ENCODE measurements around the gene CA4.

CA4 gene

DNA sequence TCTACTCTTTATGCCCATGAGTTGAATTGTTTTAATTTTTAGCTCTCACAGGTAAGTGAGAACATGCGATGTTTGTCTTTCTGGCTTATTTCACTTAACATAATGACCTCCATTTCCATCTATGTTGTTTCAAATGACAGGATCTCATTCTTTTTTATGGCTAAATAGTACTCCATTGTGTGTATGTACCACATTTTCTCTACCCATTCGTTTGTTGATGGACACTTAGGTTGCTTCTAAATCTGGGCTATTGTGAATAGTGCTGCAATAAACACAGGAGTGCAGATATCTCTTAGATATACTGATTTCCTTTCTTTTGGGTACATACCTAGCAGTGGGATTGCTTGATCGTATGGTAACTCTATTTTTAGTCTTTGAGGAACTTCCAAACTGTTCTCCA is 19.3 kb upstream of the CA4 start:
- DNase-seq (ENCODE audit: low read depth): no peak

DNA sequence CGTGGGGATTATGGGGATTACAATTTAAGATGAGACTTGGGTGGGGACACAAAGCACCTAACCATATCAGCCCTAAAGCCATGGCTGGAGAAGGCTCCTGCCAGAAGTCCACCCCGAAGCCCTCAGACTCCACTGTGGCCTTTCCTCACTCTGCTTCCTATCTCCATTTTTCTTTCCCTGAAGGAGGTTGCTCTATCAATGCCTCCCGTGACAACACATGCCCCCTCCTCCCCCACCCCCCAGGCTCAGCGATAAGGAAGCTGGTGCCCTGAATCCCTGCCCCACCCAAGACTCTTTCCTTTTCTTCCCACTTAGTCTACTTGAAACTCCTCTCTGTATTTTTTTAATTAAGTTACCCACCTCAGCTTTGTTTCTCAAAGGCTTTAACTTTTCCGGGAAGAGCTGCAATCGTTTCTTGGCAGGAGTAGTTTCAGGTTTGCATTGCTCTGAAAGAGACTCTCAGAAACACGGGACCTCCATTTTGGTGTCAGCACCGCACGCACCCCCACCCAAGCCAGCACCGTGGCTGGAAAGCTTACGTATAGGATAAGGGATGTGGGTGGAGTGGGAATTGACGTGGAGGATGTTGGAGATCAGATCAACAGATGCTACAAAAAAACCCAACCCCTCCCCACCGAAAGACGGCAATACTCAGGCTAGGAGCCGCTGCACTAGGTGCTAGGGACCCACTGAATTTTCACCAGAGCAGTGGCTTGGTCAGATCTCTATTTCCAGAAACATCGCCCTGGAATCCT is 15.2 kb upstream of the CA4 start:
- peak; percentile 70 for DNase-seq (ENCODE audit: low read depth)

DNA sequence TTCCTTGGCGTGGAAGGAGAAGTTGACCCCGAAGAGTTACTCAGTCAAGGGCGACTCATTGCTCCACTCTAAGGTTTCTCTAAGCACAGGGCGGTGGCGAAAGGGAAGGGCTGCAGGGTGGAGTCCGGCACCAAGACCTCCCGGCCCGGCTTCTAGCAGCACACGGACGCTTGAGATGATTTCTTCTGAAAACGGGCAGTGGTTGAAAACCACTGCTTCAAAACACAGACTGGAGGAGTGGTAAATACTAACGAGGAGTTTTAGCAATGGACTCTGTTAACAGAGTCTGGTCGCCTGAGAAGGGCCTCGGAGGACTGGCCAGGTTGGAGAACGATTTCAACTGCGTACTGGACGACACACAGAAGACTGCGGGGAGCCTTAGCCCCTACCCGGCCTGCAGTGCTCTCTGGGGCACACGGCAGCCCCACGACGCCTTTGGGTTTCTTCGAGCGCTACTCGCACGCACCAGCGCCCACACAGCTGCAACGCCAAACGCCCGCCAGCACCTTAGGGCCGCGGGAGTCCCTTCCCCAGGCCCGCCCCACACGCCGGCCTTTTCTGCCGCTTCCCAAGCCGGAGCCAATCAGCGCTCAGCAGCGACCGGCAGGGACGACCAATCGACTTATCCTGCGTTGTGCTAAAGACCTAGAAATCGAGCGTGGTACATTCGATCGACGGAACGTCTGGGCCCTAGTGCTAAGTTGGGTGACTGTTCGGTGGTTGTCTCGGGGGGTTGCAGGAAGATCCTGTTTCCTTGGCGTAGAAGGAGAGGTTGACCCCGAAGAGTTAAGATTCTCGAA is 14.4 kb upstream of the CA4 start:
- peak; percentile 95 for DNase-seq (ENCODE audit: low read depth)

DNA sequence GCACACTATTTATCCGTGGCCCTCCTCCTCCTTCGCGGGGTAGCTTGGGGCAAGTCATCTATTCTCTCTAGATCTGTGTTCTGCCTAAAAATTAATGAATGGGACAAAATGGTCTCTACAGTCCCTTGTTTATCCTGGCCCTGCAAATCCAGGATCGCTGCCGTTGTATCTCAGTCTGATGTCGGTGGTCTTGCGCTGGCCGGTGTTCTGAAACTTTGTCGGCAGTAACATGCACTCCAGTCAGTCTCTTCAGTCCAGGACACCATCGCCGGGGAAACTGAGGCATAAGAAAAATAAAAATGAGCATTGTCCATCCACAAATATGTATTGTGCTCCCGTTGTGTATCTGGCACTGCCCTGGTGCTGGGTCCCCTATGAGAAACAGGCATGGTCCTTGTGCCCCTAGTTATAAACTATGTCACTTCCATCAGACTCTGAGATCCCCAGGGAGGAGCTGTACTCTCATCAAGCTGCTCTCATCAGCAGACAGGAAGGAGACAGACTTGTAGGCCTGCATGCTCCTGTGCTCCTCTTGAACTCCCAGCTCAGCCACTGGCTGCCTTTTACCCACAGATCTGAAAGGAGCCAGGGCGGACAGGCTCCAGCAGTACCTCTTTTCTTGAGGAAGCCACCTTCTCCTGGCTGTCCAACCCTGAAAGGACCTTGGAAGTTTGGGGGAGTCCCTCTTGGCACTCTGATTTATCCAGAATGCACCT is 13.7 kb upstream of the CA4 start:
- no peak for DNase-seq (ENCODE audit: low read depth)

DNA sequence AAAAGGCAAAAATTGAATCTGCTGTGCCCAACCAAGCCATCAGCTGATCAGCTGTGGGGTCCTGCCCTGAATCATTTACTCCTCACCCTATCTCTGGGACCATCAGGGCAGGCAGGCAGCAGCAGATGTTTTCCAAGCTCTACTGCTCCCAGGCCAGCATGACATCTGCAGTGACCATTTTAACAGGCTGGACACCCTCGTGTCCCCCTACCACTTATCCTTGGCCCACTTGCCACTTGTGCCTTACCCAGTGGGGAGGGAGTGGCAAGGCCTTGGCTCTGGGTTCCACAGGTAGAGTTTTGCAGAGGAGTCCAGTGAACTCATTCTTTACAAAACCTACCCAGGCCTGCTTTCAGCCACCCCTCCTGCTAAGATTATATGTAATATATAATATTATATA is 12.0 kb upstream of the CA4 start:
- no peak for DNase-seq (ENCODE audit: low read depth)

DNA sequence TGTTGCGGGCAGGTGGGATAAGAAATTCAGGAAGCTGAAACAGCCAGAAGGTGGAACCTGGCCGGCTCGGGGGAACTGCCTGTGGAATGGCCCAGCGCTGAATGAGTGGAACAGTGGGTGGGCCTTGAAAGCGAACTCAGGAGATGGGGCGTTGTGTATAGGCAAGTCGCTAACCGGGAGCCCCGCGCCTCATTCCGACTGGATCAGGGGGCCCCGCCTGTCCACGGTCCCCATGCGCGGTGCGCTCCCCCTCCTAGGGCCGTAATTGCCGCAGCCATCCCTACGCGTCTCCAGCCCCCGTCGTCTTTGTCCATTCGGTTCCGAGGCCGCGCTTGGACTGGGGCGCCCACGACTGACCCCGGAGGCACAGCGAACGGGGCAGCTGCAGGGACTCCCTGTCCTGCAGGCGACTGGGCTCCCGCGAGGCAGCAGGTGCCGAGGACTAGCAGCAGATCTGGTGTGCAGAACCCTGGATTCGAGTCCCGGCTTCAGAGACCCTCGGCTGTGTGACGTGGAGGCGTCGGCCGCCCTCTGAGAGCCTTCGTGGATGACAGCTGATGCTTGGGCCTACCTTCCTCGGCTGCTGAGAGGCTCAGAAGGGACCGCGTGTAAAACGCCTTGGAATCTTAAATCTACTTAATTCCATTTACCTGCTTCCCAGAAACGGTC is 10.9 kb upstream of the CA4 start:
- DNase-seq (ENCODE audit: low read depth): no peak

DNA sequence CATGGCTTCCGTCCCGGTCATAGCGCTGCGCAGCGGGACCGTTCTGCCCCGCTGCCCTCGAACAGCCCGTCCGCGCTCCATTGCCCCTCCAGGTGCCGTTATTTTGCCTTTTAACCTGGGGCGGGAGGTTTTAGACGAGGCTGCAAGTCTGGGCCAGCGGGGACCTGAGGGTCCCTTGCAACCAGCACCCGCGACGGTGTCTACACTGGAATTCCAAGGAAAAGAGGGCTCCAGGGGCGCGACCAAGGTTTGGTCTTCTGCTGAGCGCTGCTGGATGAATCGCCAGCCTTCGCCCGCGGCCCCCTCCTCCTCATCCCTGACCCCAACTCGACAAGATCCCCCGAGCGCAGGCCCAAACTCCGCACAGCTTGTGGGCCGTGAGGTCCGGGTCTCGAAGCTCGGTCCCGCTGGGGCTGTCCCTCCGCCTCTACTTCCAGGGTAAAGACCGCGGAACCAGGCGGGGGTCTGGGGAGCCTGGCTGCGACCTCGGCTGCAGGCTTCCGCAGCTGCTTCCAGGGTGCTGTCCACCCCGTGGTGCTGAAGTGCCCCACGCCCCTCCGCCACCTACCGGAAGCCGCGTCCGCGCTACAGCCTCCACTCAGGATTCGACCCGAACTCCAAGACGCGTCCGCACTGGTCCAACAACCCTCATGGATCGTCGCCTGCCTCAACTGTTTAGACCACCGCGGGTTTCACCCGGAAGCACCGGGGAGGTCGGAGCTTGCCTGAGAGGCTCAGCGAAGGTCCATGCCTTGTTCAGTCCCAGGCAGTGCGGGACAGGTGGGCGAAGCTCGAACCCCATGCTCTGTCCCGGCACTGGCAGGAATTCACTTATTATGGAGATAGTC is 10.1 kb upstream of the CA4 start:
- DNase-seq (ENCODE audit: low read depth): peak; percentile 66

DNA sequence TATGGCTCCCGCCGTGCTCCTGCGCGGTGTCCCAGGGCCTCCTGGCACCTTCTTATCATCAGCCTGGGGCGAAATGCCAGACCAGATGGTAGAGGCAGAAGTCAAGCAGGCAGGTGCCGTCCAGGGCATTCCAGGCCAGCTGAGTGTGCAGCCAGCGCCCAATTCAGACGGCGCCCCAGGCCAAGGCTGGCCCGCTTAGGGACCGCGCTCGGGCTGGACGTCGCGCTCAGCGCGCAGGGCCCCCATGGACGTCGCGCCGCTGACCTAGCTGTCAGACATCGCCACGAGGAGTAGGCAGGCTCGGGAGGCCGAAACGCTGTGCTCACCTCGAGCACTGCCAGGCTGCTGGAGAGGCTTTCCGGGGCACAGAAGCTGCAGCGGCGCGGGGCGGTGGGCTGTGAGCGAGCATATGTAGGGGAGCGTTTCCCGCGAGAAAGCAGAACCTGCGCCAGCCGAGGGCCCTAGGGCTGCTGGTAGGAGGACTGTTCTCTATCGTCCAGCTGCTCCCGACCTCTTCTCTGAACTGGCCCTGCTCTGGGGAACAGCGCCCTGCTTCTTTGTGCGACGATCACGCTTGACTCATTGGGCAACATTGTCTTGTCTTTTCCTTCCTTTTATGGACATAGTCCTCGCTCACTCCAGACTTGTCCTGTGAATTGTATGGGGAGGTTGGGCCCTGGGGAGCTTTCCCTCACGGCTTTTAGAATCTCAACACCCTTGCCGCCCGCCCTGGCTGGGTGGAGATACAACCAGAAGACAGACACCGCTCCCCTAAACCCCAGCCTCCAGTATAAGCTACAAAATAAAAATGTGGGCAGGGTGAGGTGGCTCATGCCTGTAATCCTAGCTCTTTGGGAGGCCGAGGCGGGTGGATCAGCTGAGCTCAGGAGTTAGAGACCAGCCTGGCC is 8.4 kb upstream of the CA4 start:
- DNase-seq (ENCODE audit: low read depth): peak; percentile 26

DNA sequence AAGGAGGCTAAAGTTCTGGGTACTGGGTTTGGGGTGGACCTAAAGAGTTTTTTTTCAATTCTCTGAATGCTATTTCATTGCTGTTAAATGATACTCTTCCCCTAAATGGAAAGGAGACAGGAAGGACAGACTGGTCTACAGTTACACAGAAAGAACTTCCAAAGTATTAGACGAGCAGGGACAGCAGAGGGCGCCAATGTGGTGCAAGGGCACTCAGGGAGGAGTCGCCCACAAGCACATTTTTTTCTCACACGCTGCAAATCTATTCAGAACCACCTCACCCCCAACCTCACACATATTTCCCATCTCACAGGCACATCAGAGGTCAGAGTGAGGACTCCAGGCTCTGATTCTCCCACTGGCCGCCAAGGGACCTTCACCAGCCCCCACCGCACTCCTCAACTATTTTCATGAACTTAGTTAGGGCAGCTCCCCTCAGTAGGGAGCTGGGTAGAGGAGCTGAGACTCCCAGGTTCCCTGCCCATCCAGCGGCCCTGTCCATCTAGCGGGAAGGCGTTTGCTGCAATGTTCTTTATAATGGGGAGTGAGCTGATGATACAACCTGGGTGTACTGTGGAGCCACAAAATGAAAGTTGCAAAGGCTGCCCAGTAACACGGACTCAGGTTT is 6.8 kb upstream of the CA4 start:
- DNase-seq (ENCODE audit: low read depth): peak; percentile 91

DNA sequence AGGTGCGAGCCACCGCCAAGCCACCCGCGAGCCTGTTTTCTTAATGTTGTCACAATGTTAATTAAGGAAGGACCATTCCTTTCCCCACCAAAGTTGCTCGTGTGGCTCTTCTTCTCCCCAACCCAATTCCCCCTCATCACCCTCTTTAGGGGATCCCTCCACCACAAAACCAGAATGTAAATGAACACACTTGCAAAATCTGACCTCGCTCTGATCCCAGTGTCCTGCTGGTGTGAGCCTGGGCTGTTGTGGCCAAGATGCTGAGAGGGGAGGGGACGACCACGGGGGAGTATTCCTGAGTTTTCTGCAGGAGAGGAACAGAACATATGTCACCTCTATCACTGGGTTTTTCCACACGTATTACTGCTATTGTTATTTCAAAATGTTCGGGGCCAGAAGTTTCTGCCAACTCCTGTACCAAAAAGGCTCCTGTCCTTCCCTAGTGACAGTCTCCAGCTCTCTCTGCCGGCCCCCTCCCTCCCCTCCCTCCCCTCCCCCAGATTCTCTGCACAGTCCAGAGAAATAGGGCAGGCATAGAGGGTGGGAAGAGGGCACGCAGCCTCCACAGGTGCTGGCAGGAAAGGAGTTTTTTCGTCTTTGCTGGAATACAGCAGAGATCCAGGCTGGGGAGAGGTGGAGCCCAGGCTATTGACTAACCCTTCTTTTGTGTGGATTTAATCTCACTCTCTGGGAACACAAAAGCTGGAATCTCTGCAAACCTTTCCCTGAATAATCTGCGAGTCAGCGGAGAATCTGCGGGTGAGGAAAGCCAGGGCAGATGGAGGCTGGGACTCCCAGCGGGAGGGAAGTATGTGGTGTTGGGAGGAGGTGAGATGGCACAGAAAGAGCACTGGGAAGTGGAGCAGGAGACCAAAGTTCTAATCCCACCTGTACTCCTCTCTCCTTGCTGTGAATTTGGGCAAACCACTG is 4.5 kb upstream of the CA4 start:
- DNase-seq (ENCODE audit: low read depth): no peak

DNA sequence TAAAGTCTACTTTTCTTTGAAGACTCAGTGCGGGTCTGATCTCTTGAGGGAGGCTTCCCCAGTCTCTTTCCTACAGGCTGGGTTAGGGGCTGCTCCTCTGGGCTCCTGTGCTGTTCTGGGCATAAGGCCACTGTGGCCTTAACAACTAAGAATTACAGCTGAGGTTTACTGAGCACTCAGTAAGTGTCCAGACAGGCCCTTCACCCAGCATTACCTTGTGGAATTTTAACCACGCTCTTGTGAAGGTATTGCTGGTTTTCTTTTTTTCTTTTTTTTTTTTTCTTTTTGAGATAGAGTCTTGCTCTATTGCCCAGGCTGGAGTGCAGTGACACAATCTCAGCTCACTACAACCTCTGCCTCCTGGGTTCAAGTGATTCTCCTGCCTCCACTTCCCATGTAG is 3.6 kb upstream of the CA4 start:
- DNase-seq (ENCODE audit: low read depth): no peak

DNA sequence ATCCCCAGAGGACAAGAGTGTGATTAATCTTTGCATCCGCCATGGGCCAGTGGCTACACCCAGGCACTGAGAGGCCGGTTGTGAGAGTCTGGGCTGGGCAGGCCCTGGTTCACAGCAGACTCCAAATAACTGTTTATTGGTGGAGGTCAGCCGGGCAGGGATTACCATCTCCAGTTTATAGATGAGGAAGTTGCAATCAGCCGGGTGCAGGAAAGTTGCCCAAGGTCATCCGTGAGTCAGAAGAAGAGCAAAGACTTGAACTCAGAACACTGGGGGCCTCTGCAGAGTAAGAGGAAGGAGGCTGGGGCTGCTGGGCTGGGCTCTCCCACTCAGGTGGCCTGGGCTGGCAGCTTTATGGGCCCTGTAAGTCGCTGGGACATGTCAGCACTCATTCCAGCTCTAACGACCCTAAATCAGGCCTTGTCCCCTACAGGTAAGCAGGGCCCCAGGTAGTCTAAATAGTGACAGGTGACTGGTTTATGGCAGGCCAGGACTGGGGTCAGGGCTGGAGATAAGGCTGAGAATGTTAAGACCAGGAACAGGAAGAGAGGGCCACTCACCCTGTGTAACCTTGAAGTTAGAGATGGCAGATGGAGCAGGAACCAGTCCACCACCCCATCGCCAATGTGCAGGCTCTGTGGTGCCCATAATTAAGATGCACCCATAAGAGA is 2.1 kb upstream of the CA4 start:
- no peak for DNase-seq (ENCODE audit: low read depth)

DNA sequence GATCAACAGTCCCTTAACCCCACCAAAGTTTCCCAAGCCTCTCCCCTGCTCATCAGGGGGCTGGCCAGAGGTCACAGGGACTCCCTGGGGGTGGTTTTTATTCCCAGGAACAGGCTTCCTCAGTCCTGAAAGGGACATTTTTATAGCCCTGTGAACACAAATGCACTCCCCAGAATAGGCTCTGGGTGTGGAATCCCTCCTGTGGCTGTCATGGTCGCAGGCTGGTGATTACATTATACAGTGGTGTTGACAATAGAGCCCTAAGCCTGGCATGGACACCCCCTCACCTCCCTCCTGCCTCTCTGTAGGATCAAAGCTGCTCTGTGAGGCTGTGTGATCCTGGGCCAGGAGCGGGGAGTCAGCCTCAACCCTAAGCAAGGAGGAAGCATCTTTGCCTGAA is 1.4 kb upstream of the CA4 start:
- no peak for DNase-seq (ENCODE audit: low read depth)

DNA sequence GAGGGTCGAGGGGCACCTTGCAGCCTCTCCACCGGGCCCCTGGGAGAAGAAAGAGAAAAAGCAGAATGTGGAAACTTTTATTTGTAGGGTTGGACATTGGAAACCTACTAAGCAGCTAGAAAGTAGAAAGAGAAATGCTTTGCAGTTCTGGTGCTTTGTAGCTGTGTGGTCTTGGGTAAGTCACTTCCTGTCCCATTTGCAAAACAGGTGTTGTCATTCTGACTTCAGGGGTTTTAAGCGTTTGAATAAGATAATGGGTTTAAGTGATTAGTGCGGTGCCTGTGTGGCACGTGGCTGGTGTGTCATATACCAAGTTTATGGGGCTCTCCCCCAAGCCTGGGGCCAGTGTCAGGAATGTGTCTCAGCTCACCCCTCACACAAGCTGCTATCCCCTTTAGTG is 1.6 kb downstream of the CA4 start:
- DNase-seq (ENCODE audit: low read depth): no peak

DNA sequence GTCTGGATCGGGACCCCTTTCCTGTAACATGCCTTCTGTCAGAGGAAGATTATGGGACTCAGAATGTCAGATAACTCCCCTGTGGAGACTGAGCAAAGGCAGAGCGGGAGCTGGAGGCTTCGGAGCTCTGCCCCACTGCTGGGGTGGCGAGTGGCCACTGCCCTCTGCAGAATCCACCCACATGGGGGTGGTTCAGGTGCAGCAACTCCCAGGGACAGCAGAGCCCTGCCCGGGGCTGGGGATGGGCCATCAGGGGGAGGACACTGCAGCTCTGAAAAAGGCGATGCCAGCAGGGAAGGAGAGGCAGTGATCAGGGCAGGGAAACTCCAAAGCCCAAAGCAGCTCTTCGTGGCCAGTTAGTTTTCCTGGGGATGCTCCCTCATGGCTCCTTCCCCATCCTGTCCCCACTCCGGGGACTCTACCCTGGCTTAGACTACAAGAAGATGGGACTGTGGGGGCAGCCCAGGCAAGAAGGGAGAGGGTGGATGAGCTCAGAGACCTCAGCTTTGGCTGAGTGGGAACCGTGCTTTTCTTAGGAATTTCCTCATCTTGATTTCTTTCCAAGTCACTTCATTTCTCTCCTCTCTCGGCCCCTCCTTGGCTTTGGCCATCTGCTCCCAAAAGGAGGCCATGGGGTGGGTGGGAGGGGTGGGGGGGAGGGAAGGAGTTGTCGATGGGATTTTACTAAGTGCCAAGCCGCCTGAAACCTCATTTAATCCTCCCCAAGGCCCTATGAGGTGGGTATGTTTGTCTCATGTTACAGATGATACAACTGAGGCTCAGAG is 4.0 kb downstream of the CA4 start:
- no peak for DNase-seq (ENCODE audit: low read depth)

DNA sequence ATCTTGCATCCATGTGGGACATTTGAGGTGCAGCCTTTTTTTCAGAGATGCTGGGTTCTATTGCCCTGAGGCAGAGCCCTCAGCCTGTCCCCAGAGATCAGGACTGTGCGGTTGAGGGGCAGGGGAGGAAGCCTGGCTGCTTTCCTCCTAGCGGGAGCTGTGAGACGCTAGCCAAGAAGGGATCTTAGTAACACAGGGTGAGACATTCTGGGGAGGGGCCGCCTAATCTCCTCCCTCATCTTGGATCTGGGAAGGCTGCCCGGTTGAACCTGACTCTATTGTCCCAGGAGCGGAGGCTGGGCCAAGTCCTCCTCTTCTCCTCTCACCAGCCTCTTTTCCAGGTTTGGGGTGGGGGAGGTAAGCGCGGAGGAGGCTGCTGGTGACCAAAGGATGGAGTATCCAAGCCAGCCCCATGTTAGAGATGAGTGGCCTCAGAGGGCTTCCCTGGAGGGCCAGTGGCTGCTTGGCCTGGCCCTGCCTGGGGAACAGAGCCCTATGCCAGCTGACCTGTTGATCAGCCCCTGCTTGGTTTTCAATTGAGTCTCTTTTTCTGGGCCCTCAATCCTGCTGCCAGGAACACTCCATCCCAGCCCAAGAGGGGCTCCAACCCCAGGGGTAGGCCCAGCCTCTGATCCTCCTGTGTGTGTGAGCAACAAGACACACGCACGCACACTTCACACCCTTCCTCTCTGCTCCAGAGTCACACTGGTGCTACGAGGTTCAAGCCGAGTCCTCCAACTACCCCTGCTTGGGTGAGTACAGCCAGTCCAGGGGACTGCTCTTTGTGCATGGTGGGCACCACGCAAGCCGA is 5.0 kb downstream of the CA4 start:
- DNase-seq (ENCODE audit: low read depth): peak; percentile 62

DNA sequence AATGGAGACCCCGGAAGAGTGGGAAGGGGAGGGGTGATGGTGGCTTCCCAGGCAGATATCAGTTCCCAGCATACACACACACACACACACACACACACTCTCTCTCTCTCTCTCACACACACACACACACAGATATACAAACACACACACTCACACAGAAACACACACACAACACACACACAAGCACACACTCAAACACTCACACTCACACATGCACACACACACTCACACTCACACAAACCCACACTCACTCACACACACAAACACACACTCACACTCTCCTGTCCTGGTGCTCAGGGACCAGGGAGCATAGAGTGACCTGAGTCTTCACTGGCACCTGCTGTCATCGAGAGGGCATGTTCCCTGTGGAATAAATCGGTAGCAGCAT is 5.6 kb downstream of the CA4 start:
- DNase-seq (ENCODE audit: low read depth): no peak

Data from iris pigment epithelial cell (primary cell).